Activated T-cell treated with anti-CD3 and anti-CD28 coated beads, Interleukin-2, amount 50 U/mL, for 1 hour (primary cell): ENCODE data around the gene PLA2G4A.
"Not testable (repeated sequence)": the region's sequence is repeated elsewhere in the genome, so short reads cannot be mapped to it uniquely, and the experiment has no call there.

Experiments used
- DNase-seq: peaks from one replicate; pipeline ENCODE4 v3.0.0-alpha.2; 2020

PLA2G4A gene

GRCh38 chr1:186875896-186876835 is 47.4 kb downstream of the PLA2G4A start:
- no peak for DNase-seq

GRCh38 chr1:186878356-186878755 is 49.6 kb downstream of the PLA2G4A start:
- no peak for DNase-seq

- DNase-seq = no peak
Measured at GRCh38 chr1:186880982-186881381, 52.2 kb downstream of the PLA2G4A start.

GRCh38 chr1:186882372-186883134 is 53.8 kb downstream of the PLA2G4A start:
- no peak for DNase-seq

GRCh38 chr1:186884251-186884650 is 55.5 kb downstream of the PLA2G4A start:
- DNase-seq = no peak

- DNase-seq = no peak
Measured at GRCh38 chr1:186887203-186887602, 58.5 kb downstream of the PLA2G4A start.

- no peak for DNase-seq
Measured at GRCh38 chr1:186888367-186888766, 59.6 kb downstream of the PLA2G4A start.

- no peak for DNase-seq
Measured at GRCh38 chr1:186892936-186893335, 64.2 kb downstream of the PLA2G4A start.

- DNase-seq = no peak
Measured at GRCh38 chr1:186894415-186894814, 65.7 kb downstream of the PLA2G4A start.

- DNase-seq = no peak
Measured at GRCh38 chr1:186896211-186896610, 67.5 kb downstream of the PLA2G4A start.

GRCh38 chr1:186897008-186897407 is 68.3 kb downstream of the PLA2G4A start:
- no peak for DNase-seq

GRCh38 chr1:186899577-186899976 is 70.8 kb downstream of the PLA2G4A start:
- DNase-seq = no peak

GRCh38 chr1:186899977-186900376 is 71.2 kb downstream of the PLA2G4A start:
- DNase-seq = no peak

GRCh38 chr1:186900539-186901237 is 71.9 kb downstream of the PLA2G4A start:
- DNase-seq = no peak

- DNase-seq = no peak
Measured at GRCh38 chr1:186901631-186902030, 72.9 kb downstream of the PLA2G4A start.

GRCh38 chr1:186903374-186904136 is 74.8 kb downstream of the PLA2G4A start:
- DNase-seq = no peak

GRCh38 chr1:186904361-186904760 is 75.6 kb downstream of the PLA2G4A start:
- no peak for DNase-seq

GRCh38 chr1:186905561-186905960 is 76.8 kb downstream of the PLA2G4A start:
- no peak for DNase-seq

GRCh38 chr1:186915555-186915954 is 86.8 kb downstream of the PLA2G4A start:
- no peak for DNase-seq

- DNase-seq = not testable (repeated sequence)
Measured at GRCh38 chr1:186917106-186917786, 88.5 kb downstream of the PLA2G4A start.

GRCh38 chr1:186921386-186921785 is 92.6 kb downstream of the PLA2G4A start:
- not testable (repeated sequence) for DNase-seq

- not testable (repeated sequence) for DNase-seq
Measured at GRCh38 chr1:186922814-186923213, 94.1 kb downstream of the PLA2G4A start.
